ENCODE data around the gene TBK1. TPM values are rescaled to one million over a fixed set of nuclear protein-coding genes. Genes with fewer than 3 reads are reported as not detected.
"Not testable (repeated sequence)": the region's sequence is repeated elsewhere in the genome, so short reads cannot be mapped to it uniquely, and the experiment has no call there.

Gene TBK1
- total and polyA plus RNA-seq, 11 donors, result 7.8 to 16.9 (median 10.9) TPM

- H3K9me3 ChIP-seq, result no peaks in the 10 kb centered on the region
- TF ChIP-seq CTCF (IDR thresholded peaks at IDR 0.05) (no peak), POLR2A (IDR thresholded peaks at IDR 0.05) (no peak)
- H3K4me1 ChIP-seq, result no peaks in the 10 kb centered on the region
- H3K36me3 ChIP-seq, result no peaks in the 10 kb centered on the region
- no peaks in the 10 kb centered on the region for H3K27me3 ChIP-seq
- DNase-seq (no peak), ATAC-seq (no peak)
- WGBS, 4 donors, result 81 to 87% (median 85%) methylated on average over 3 of the region's 3 CpGs
- no peak overlapping the region for H3K4me3 ChIP-seq
- H3K27ac ChIP-seq, result no peak overlapping the region
- intact Hi-C loops (cut with DNase I), result no loop called here
Observed at GRCh38 chr12:64521833-64522232, 69.9 kb downstream of the TBK1 start.

- no peak for DNase-seq
- TF ChIP-seq POLR2A (IDR thresholded peaks at IDR 0.05), result no peak
- no peak for TF ChIP-seq CTCF (IDR thresholded peaks at IDR 0.05)
- H3K4me3 ChIP-seq, result no peak overlapping the region
- H3K36me3 ChIP-seq, result no peaks in the 10 kb centered on the region
- ATAC-seq, result no peak
- H3K27me3 ChIP-seq, result no peaks in the 10 kb centered on the region
- no peak overlapping the region for H3K27ac ChIP-seq
- intact Hi-C loops (cut with DNase I), result no loop called here
- H3K4me1 ChIP-seq, result no peaks in the 10 kb centered on the region
- H3K9me3 ChIP-seq, result no peaks in the 10 kb centered on the region
- WGBS, 4 donors, result 37 to 53% (median 45%) methylated on average over 5 of the region's 5 CpGs
Observed at GRCh38 chr12:64522316-64522715, 70.4 kb downstream of the TBK1 start.

DNA sequence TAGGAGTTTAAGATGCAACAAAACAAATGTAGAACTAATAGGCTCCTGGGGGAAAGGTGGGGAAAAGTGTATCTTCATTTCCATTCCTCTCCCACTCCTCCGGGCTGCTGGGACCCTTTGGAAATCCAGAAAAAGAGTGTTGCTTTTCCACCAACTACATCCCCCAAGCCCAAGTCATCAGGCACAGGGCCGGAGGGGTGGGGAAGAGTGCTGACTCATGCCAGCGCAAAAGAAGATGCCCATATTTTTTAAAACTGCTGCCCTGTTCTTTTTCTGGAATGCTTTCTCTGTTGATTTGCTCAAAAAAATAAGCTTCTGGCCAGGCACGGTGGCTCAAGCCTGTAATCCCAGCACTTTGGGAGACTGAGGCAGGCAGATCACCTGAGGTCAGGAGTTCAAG is 70.9 kb downstream of the TBK1 start:
- ATAC-seq (no peak), DNase-seq (no peak)
- TF ChIP-seq POLR2A (IDR thresholded peaks at IDR 0.05), result no peak
- TF ChIP-seq CTCF (IDR thresholded peaks at IDR 0.05), result no peak
- intact Hi-C loops (cut with DNase I), result no loop called here
- 74 to 81% (median 78%) methylated on average over 4 of the region's 4 CpGs for WGBS, 4 donors
- Histone ChIP-seq H3K27me3 (no peaks in the 10 kb centered on the region), H3K4me1 (no peaks in the 10 kb centered on the region), H3K27ac (no peak overlapping the region), H3K4me3 (no peak overlapping the region), H3K36me3 (no peaks in the 10 kb centered on the region), H3K9me3 (no peaks in the 10 kb centered on the region)

- ATAC-seq; H3K4me1 ChIP-seq; H3K27ac ChIP-seq; H3K9me3 ChIP-seq; H3K4me3 ChIP-seq; intact Hi-C loops (cut with DNase I); H3K36me3 ChIP-seq; DNase-seq; H3K27me3 ChIP-seq: not testable (repeated sequence)
- 90 to 92% (median 92%) methylated on average over 11 of the region's 11 CpGs for WGBS, 4 donors
Observed at GRCh38 chr12:64523565-64524444, 71.9 kb downstream of the TBK1 start.
